GM23338 (cell line): ENCODE measurements around the gene FMN1. TPM values are rescaled to one million over a fixed set of nuclear protein-coding genes. Genes with fewer than 3 reads are reported as not detected.

Source experiments
- ATAC-seq: fragments of 200-7000 bp; cut with Tn5 transposase; 3 replicates; pipeline ENCODE4 v1.9.1; 2020
- DNase-seq: peaks from one replicate; pipeline ENCODE4 v3.0.0-alpha.2; 2015; ENCODE audit warnings: low spot score
- H2AFZ ChIP-seq: fragments of 200-600 bp; sonication (generic); 2 replicates; pipeline ENCODE4 v1.8.0; 2016; ENCODE audit warnings: antibody characterized with exemption, mild to moderate bottlenecking, moderate library complexity
- H3F3A ChIP-seq: fragments of 200-600 bp; sonication (generic); replicated peaks from 2 replicates; pipeline ENCODE4 v1.8.0; 2017; ENCODE audit warnings: antibody characterized with exemption, mixed run types, low read depth
- H3K27ac ChIP-seq: fragments of 200-600 bp; sonication (generic); 2 replicates; pipeline ENCODE4 v1.6.1; 2016; ENCODE audit warnings: low read depth
- H3K27me3 ChIP-seq: fragments of 200-600 bp; sonication (generic); 2 replicates; pipeline ENCODE4 v1.8.0; 2016; ENCODE audit warnings: mild to moderate bottlenecking, mixed run types, moderate library complexity; ENCODE audit not compliant: insufficient read depth
- H3K36me3 ChIP-seq: fragments of 200-600 bp; sonication (generic); 2 replicates; pipeline ENCODE4 v1.8.0; 2016; ENCODE audit warnings: mild to moderate bottlenecking; ENCODE audit not compliant: insufficient read depth
- H3K4me1 ChIP-seq: fragments of 200-600 bp; sonication (generic); 2 replicates; pipeline ENCODE4 v1.8.0; 2016; ENCODE audit warnings: mild to moderate bottlenecking, moderate library complexity; ENCODE audit not compliant: insufficient read depth
- H3K4me2 ChIP-seq: fragments of 200-600 bp; sonication (generic); 2 replicates; pipeline ENCODE4 v1.7.1; 2017; ENCODE audit warnings: mixed run types
- H3K4me3 ChIP-seq: fragments of 200-600 bp; sonication (generic); 2 replicates; pipeline ENCODE4 v1.6.1; 2016; ENCODE audit warnings: mixed run types
- H3K79me2 ChIP-seq: fragments of 200-600 bp; sonication (generic); replicated peaks from 2 replicates; pipeline ENCODE4 v1.8.0; 2017; ENCODE audit warnings: mild to moderate bottlenecking; ENCODE audit not compliant: insufficient read depth
- H3K9me2 ChIP-seq: fragments of 200-600 bp; sonication (generic); 2 replicates; pipeline ENCODE4 v1.8.0; 2017; ENCODE audit not compliant: insufficient read depth
- H4K20me1 ChIP-seq: fragments of 200-600 bp; sonication (generic); replicated peaks from 2 replicates; pipeline ENCODE4 v1.8.0; 2017; ENCODE audit warnings: mild to moderate bottlenecking; ENCODE audit not compliant: insufficient read depth
- H3K27ac Mint-ChIP-seq: 2 replicates; pipeline ENCODE4 v1.8.0; 2020; ENCODE audit warnings: inconsistent platforms, mild to moderate bottlenecking, moderate library complexity, mixed read lengths
- H3K27me3 Mint-ChIP-seq: 3 replicates; pipeline ENCODE4 v1.8.0; 2022; ENCODE audit warnings: low read depth, mild to moderate bottlenecking, moderate library complexity, mixed read lengths, inconsistent platforms; ENCODE audit not compliant: insufficient read depth, poor library complexity
- H3K36me3 Mint-ChIP-seq: 3 replicates; pipeline ENCODE4 v1.8.0; 2021; ENCODE audit warnings: low read depth, mild to moderate bottlenecking, inconsistent platforms, moderate library complexity, mixed read lengths
- H3K4me1 Mint-ChIP-seq: 3 replicates; pipeline ENCODE4 v1.8.0; 2020; ENCODE audit warnings: mild to moderate bottlenecking, inconsistent platforms, mixed read lengths
- H3K4me3 Mint-ChIP-seq: 3 replicates; pipeline ENCODE4 v1.8.0; 2021; ENCODE audit warnings: moderate library complexity, mild to moderate bottlenecking, inconsistent platforms, mixed read lengths
- H3K9me3 Mint-ChIP-seq: 3 replicates; pipeline ENCODE4 v1.8.0; 2020; ENCODE audit warnings: moderate library complexity, mild to moderate bottlenecking, inconsistent platforms, mixed read lengths
- CREB1 ChIP-seq: fragments of 250-450 bp; sonication (Bioruptor Pico); IDR thresholded peaks from 2 replicates; pipeline ENCODE4 v1.5.0; 2020; ENCODE audit warnings: low read depth, mild to moderate bottlenecking, moderate library complexity
- EZH2 ChIP-seq: fragments of 200-600 bp; sonication (generic); IDR thresholded peaks from one replicate; pipeline ENCODE4 v1.8.0; 2017; ENCODE audit warnings: antibody characterized with exemption, mild to moderate bottlenecking, low read depth; ENCODE audit not compliant: unreplicated experiment
- EZH2phosphoT487 ChIP-seq: fragments of 200-600 bp; sonication (generic); IDR thresholded peaks from one replicate; pipeline ENCODE4 v1.8.1; 2018; ENCODE audit warnings: antibody characterized with exemption; ENCODE audit not compliant: unreplicated experiment
- JUNB ChIP-seq: IDR thresholded peaks from one replicate; pipeline ENCODE4 v1.6.1; 2016; ENCODE audit warnings: antibody characterized with exemption; ENCODE audit not compliant: unreplicated experiment
- NANOG ChIP-seq: IDR thresholded peaks from 2 replicates; pipeline ENCODE4 v1.6.1; 2016; ENCODE audit warnings: antibody characterized with exemption, borderline replicate concordance
- POLR2AphosphoS5 ChIP-seq: IDR thresholded peaks from 2 replicates; pipeline ENCODE4 v1.6.1; 2016; ENCODE audit warnings: antibody characterized with exemption, low read depth
- STAT1 ChIP-seq: IDR thresholded peaks from one replicate; pipeline ENCODE4 v1.6.1; 2016; ENCODE audit warnings: antibody characterized with exemption; ENCODE audit not compliant: unreplicated experiment
- ZNF114 ChIP-seq: fragments of 250-450 bp; sonication (Bioruptor Pico); IDR thresholded peaks from 2 replicates; pipeline ENCODE4 v1.5.0; 2020; ENCODE audit warnings: mild to moderate bottlenecking, moderate library complexity
- ZNF331 ChIP-seq: fragments of 250-450 bp; sonication (Bioruptor Pico); IDR thresholded peaks from 2 replicates; pipeline ENCODE4 v1.5.0; 2020; ENCODE audit warnings: low read depth, mild to moderate bottlenecking, moderate library complexity
- polyA plus RNA-seq: library from polyadenylated mRNA; unstranded; fragments of >200 nt; fragmentation: Nextera tagmentation; extraction: Ambion mirVana; gene quantifications from 2 replicates; pipeline ENCODE4 v1.2.1, GENCODE V29; 2016
- total RNA-seq: library from RNA; depleted of rRNA; stranded (reverse); fragments of >200 nt; shearing (Covaris generic); gene quantifications from 2 replicates; pipeline ENCODE4 v1.2.3, GENCODE V29; 2014
- TF ChIP-seq, protein P1 (sequence below): fragments of 250-450 bp; sonication (Bioruptor Pico); IDR thresholded peaks from 2 replicates; pipeline ENCODE4 v1.5.0; 2020; ENCODE audit warnings: mild to moderate bottlenecking, moderate library complexity
- TF ChIP-seq, protein P2 (sequence below): IDR thresholded peaks from 2 replicates; pipeline ENCODE4 v1.6.1; 2016; ENCODE audit warnings: antibody characterized with exemption

FMN1 gene
- total and polyA plus RNA-seq, 2 experiments from 2014 or later: 1.2 to 1.6 TPM

DNA sequence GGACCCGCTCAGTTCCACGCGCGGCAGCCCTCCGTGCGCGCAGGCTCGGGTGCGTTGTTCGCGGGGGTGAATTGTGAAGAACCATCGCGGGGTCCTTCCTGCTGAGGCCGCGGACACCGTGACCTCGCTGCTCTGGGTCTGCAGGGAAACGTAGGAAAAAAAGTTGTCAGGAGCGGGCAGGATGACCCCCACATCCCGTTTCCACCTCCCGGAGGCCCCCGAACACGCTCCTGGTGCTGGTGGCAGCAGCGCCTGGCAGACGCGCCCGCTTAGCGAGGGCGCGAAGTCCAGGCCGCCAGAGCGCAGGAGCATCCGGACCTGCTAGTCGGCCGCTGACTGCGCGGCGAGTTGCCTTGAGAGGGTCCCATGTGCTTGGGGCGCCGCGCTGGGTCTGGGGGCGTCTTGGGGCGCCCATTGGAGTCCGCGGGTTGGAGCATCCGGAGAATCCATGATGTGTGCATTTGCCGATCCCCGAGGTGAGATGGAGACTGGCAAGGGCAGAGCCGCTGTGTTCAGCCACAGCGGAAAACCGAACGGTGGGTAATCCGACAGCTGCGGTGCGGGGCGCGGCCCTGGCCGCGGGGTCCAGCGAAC, 476.2 kb downstream of the FMN1 start:
- H3K27ac ChIP-seq: no peak overlapping the region
- no peaks in the 10 kb centered on the region for H3K36me3 ChIP-seq
- peak overlapping the region; percentile 88 for H3K4me2 ChIP-seq
- TF ChIP-seq EZH2phosphoT487 (peak; percentile 51), EZH2 (peak; percentile 85), CREB1 (CRISPR knock-in tag) (no peak)
- Mint-ChIP-seq H3K4me1 (peaks cover 22% of the 10 kb centered on the region), H3K27me3 (peaks cover 56% of the 10 kb centered on the region), H3K36me3 (no peaks in the 10 kb centered on the region; the same call in 2 of the 3 replicates), H3K27ac (no peak overlapping the region), H3K9me3 (0 out of 3 replicates have a peak, but pooled peaks cover 2% of the 10 kb centered on the region), H3K4me3 (peak overlapping the region; percentile 63)
- peaks cover 91% of the 10 kb centered on the region for H3K27me3 ChIP-seq
- DNase-seq (peak; percentile 68), ATAC-seq (peak; percentile 62)
- no peaks in the 10 kb centered on the region for H3K9me2 ChIP-seq
- H3K79me2 ChIP-seq: no peaks in the 10 kb centered on the region
- peaks cover 26% of the 10 kb centered on the region for H3K4me1 ChIP-seq
- H3F3A ChIP-seq: no peaks in the 10 kb centered on the region; the same call in 1 of the 2 replicates
- no peaks in the 10 kb centered on the region for H4K20me1 ChIP-seq
- H2AFZ ChIP-seq: peak overlapping the region; percentile 90
- H3K4me3 ChIP-seq: peak overlapping the region; percentile 70

DNA sequence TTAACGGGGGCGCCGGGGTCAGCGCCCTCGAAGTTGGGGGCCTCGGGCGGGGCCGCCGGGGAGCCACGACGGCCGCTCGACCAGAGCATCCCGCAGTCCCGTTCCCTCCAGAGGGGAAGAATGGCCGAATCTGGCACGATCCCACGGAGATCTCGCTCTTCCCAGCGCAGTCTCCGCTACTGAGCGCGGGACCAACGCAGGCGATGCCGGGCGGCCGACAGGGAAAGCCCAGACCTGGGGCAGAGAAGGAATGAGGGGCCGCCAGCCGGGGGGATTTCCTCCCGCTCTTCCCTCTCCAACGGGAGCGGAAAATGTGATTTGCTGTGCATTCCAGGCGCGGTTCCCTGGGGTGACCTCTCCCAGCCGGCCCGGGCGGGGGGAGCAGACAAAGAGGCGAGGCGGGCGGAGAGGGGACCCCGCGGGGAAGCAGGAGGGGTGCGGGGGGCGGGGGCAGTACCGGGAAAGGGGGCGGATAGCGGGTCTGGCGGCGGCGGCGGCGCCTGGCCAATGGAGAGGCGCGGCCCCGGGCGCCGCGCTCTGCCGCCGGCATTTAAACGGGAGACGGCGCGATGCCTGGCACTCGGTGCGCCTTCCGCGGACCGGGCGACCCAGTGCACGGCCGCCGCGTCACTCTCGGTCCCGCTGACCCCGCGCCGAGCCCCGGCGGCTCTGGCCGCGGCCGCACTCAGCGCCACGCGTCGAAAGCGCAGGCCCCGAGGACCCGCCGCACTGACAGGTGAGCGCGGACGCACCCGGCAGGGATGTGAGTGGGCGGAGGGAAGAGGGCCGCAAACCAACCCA, 476.9 kb downstream of the FMN1 start, which contains the start of gene GREM1:
Gene GREM1 (plus strand): TSS at position 579 of the 801 bp plus-strand sequence. CDS start 12,687 bp downstream, outside the sequence.
- peaks cover 92% of the 10 kb centered on the region for H3K27me3 ChIP-seq
- peak within 1 kb of the TSS; percentile 96 for H2AFZ ChIP-seq
- no peak within 1 kb of the TSS for H3K27ac ChIP-seq
- no peaks in the 10 kb centered on the region for H3K79me2 ChIP-seq
- H3K9me3 Mint-ChIP-seq: 0 out of 3 replicates have a peak, but pooled peaks cover 2% of the 10 kb centered on the region
- DNase-seq: peak; percentile 79
- H3K27ac Mint-ChIP-seq: no peak within 1 kb of the TSS
- peak within 1 kb of the TSS; percentile 70 for H3K4me3 ChIP-seq
- no peaks in the 10 kb centered on the region; the same call in 1 of the 2 replicates for H3F3A ChIP-seq
- no peaks in the 10 kb centered on the region for H4K20me1 ChIP-seq
- no peaks in the 10 kb centered on the region for H3K36me3 ChIP-seq
- ATAC-seq: peak; percentile 60
- H3K4me1 Mint-ChIP-seq: peaks cover 22% of the 10 kb centered on the region
- H3K27me3 Mint-ChIP-seq: peaks cover 57% of the 10 kb centered on the region
- no peaks in the 10 kb centered on the region; the same call in 2 of the 3 replicates for H3K36me3 Mint-ChIP-seq
- peak within 1 kb of the TSS; percentile 88 for H3K4me2 ChIP-seq
- peak within 1 kb of the TSS; percentile 68 for H3K4me3 Mint-ChIP-seq
- H3K9me2 ChIP-seq: no peaks in the 10 kb centered on the region
- peaks cover 26% of the 10 kb centered on the region for H3K4me1 ChIP-seq
- TF ChIP-seq ZNF114 (CRISPR knock-in tag) (no peak), POLR2AphosphoS5 (no peak), NANOG (no peak), JUNB (no peak), CREB1 (CRISPR knock-in tag) (no peak), EZH2 (no peak), ZNF331 (CRISPR knock-in tag) (no peak), STAT1 (no peak), EZH2phosphoT487 (no peak)
- TF ChIP-seq, protein P1, sequence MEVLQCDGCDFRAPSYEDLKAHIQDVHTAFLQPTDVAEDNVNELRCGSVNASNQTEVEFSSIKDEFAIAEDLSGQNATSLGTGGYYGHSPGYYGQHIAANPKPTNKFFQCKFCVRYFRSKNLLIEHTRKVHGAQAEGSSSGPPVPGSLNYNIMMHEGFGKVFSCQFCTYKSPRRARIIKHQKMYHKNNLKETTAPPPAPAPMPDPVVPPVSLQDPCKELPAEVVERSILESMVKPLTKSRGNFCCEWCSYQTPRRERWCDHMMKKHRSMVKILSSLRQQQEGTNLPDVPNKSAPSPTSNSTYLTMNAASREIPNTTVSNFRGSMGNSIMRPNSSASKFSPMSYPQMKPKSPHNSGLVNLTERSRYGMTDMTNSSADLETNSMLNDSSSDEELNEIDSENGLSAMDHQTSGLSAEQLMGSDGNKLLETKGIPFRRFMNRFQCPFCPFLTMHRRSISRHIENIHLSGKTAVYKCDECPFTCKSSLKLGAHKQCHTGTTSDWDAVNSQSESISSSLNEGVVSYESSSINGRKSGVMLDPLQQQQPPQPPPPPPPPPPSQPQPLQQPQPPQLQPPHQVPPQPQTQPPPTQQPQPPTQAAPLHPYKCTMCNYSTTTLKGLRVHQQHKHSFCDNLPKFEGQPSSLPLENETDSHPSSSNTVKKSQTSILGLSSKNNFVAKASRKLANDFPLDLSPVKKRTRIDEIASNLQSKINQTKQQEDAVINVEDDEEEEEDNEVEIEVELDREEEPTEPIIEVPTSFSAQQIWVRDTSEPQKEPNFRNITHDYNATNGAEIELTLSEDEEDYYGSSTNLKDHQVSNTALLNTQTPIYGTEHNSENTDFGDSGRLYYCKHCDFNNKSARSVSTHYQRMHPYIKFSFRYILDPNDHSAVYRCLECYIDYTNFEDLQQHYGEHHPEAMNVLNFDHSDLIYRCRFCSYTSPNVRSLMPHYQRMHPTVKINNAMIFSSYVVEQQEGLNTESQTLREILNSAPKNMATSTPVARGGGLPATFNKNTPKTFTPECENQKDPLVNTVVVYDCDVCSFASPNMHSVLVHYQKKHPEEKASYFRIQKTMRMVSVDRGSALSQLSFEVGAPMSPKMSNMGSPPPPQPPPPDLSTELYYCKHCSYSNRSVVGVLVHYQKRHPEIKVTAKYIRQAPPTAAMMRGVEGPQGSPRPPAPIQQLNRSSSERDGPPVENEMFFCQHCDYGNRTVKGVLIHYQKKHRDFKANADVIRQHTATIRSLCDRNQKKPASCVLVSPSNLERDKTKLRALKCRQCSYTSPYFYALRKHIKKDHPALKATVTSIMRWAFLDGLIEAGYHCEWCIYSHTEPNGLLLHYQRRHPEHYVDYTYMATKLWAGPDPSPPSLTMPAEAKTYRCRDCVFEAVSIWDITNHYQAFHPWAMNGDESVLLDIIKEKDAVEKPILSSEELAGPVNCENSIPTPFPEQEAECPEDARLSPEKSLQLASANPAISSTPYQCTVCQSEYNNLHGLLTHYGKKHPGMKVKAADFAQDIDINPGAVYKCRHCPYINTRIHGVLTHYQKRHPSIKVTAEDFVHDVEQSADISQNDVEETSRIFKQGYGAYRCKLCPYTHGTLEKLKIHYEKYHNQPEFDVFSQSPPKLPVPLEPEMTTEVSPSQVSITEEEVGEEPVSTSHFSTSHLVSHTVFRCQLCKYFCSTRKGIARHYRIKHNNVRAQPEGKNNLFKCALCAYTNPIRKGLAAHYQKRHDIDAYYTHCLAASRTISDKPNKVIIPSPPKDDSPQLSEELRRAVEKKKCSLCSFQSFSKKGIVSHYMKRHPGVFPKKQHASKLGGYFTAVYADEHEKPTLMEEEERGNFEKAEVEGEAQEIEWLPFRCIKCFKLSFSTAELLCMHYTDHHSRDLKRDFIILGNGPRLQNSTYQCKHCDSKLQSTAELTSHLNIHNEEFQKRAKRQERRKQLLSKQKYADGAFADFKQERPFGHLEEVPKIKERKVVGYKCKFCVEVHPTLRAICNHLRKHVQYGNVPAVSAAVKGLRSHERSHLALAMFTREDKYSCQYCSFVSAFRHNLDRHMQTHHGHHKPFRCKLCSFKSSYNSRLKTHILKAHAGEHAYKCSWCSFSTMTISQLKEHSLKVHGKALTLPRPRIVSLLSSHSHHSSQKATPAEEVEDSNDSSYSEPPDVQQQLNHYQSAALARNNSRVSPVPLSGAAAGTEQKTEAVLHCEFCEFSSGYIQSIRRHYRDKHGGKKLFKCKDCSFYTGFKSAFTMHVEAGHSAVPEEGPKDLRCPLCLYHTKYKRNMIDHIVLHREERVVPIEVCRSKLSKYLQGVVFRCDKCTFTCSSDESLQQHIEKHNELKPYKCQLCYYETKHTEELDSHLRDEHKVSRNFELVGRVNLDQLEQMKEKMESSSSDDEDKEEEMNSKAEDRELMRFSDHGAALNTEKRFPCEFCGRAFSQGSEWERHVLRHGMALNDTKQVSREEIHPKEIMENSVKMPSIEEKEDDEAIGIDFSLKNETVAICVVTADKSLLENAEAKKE (CRISPR knock-in tag): no peak
- TF ChIP-seq, protein P2, sequence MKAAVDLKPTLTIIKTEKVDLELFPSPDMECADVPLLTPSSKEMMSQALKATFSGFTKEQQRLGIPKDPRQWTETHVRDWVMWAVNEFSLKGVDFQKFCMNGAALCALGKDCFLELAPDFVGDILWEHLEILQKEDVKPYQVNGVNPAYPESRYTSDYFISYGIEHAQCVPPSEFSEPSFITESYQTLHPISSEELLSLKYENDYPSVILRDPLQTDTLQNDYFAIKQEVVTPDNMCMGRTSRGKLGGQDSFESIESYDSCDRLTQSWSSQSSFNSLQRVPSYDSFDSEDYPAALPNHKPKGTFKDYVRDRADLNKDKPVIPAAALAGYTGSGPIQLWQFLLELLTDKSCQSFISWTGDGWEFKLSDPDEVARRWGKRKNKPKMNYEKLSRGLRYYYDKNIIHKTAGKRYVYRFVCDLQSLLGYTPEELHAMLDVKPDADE: no peak
